Activated naive CD4-positive, alpha-beta T cell treated with anti-CD3 and anti-CD28 coated beads, Interleukin-2, amount 50 U/mL, for 72 hours (primary cell): ENCODE data around the gene SKOR1. TPM values are rescaled to one million over a fixed set of nuclear protein-coding genes. Genes with fewer than 3 reads are reported as not detected.

ENCODE experiments used
- ATAC-seq, 2 donors: fragments of 150-1000 bp; cut with Tn5 transposase; 2 replicates each; pipeline ENCODE4 v1.10.0; 2021; ENCODE audit warnings: mild to moderate bottlenecking in 2 of 2, moderate library complexity in 2 of 2
- DNase-seq, 2 donors: peaks; one replicate each; pipeline ENCODE4 v3.0.0; 2021 to 2022; ENCODE audit warnings: low spot score in 2 of 2
- H3K27ac Mint-ChIP-seq, 2 donors: one replicate each; pipeline ENCODE4 v1.8.0; 2022; ENCODE audit warnings: mild to moderate bottlenecking in 2 of 2, mixed read lengths in 2 of 2
- H3K36me3 Mint-ChIP-seq, 2 donors: one replicate each; pipeline ENCODE4 v1.8.0; 2022; ENCODE audit warnings: mixed read lengths in 2 of 2
- H3K9me3 Mint-ChIP-seq, 2 donors: one replicate each; pipeline ENCODE4 v1.8.0; 2022; ENCODE audit warnings: mixed read lengths in 2 of 2
- total RNA-seq, 2 donors: library from RNA; stranded (reverse); gene quantifications; one replicate each; pipeline ENCODE4 v1.2.3, GENCODE V29; 2022

Gene SKOR1
- total RNA-seq, 2 donors from 2014 or later = 0.16 TPM; not detected in 1

- ATAC-seq = no peak
- H3K27ac Mint-ChIP-seq = peak overlapping the region in 1 of 2 donors; percentile 80
- H3K36me3 Mint-ChIP-seq = peaks cover 5 to 21% of the 10 kb centered on the region in 2 donors
- peak in 1 of 2 donors; percentile 17 for DNase-seq
- H3K9me3 Mint-ChIP-seq = no peaks in the 10 kb centered on the region
Observed at GRCh38 chr15:67824197-67824968, 926 bp upstream of the SKOR1 start.

- Mint-ChIP-seq H3K27ac (peak overlapping the region in 1 of 2 donors; percentile 95), H3K9me3 (no peaks in the 10 kb centered on the region), H3K36me3 (peaks cover 5 to 16% of the 10 kb centered on the region in 2 donors)
- no peak for ATAC-seq
- DNase-seq = peak in 1 of 2 donors; percentile 37
Observed at GRCh38 chr15:67825881-67826716, 790 bp downstream of the SKOR1 start.

- peak in 1 of 2 donors; percentile 20 for DNase-seq
- Mint-ChIP-seq H3K9me3 (no peaks in the 10 kb centered on the region), H3K36me3 (peaks cover 5 to 16% of the 10 kb centered on the region in 2 donors), H3K27ac (no peak overlapping the region)
- no peak for ATAC-seq
Observed at GRCh38 chr15:67826717-67827561, 1.6 kb downstream of the SKOR1 start.

GRCh38 chr15:67827562-67828277, 2.4 kb downstream of the SKOR1 start:
- Mint-ChIP-seq H3K9me3 (no peaks in the 10 kb centered on the region), H3K36me3 (peaks cover 5 to 16% of the 10 kb centered on the region in 2 donors)

GRCh38 chr15:67828278-67828968, 3.1 kb downstream of the SKOR1 start:
- Mint-ChIP-seq H3K36me3 (peaks cover 5 to 15% of the 10 kb centered on the region in 2 donors), H3K27ac (no peak overlapping the region), H3K9me3 (no peaks in the 10 kb centered on the region)
- DNase-seq (peak in 1 of 2 donors; percentile 16), ATAC-seq (no peak)

More at GRCh38 chr15:67827562-67828277, 2.4 kb downstream of the SKOR1 start:
- H3K27ac Mint-ChIP-seq = no peak overlapping the region
- DNase-seq = peak in 1 of 2 donors; percentile 13
- no peak for ATAC-seq

GRCh38 chr15:67828969-67829646, 3.8 kb downstream of the SKOR1 start:
- ATAC-seq = no peak
- no peak overlapping the region for H3K27ac Mint-ChIP-seq
- no peak for DNase-seq
- H3K9me3 Mint-ChIP-seq = no peaks in the 10 kb centered on the region
- H3K36me3 Mint-ChIP-seq = peaks cover 5 to 8% of the 10 kb centered on the region in 2 donors

GRCh38 chr15:67829647-67830504, 4.6 kb downstream of the SKOR1 start:
- ATAC-seq = no peak
- peaks cover 5 to 9% of the 10 kb centered on the region in 2 donors for H3K36me3 Mint-ChIP-seq
- no peak overlapping the region for H3K27ac Mint-ChIP-seq
- H3K9me3 Mint-ChIP-seq = no peaks in the 10 kb centered on the region
- no peak for DNase-seq

- ATAC-seq = no peak
- Mint-ChIP-seq H3K36me3 (peaks cover 1 to 6% of the 10 kb centered on the region in 2 donors), H3K27ac (no peak overlapping the region), H3K9me3 (no peaks in the 10 kb centered on the region)
- DNase-seq = no peak
Observed at GRCh38 chr15:67831363-67831762, 6.1 kb downstream of the SKOR1 start.

GRCh38 chr15:67832031-67832551, 6.8 kb downstream of the SKOR1 start:
- Mint-ChIP-seq H3K27ac (no peak overlapping the region), H3K36me3 (peaks cover 0 to 6% of the 10 kb centered on the region in 2 donors), H3K9me3 (no peaks in the 10 kb centered on the region)
- no peak for ATAC-seq
- DNase-seq = no peak

- no peaks in the 10 kb centered on the region for H3K9me3 Mint-ChIP-seq
- DNase-seq (no peak), ATAC-seq (no peak)
- H3K27ac Mint-ChIP-seq = no peak overlapping the region
- peaks cover 0 to 6% of the 10 kb centered on the region in 2 donors for H3K36me3 Mint-ChIP-seq
Observed at GRCh38 chr15:67832897-67833709, 7.8 kb downstream of the SKOR1 start.

- no peak overlapping the region for H3K27ac Mint-ChIP-seq
- peak; percentile 59 to 63 for ATAC-seq
- H3K36me3 Mint-ChIP-seq = peaks cover 0 to 6% of the 10 kb centered on the region in 2 donors
- DNase-seq = peak in 1 of 2 donors; percentile 62
- no peaks in the 10 kb centered on the region for H3K9me3 Mint-ChIP-seq
Observed at GRCh38 chr15:67833710-67834511, 8.6 kb downstream of the SKOR1 start.

- Mint-ChIP-seq H3K27ac (no peak overlapping the region), H3K36me3 (peaks cover 0 to 11% of the 10 kb centered on the region in 2 donors), H3K9me3 (no peaks in the 10 kb centered on the region)
- ATAC-seq (no peak), DNase-seq (no peak)
Observed at GRCh38 chr15:67834581-67835296, 9.4 kb downstream of the SKOR1 start.
